Jurkat, Clone E6-1 (cell line): ENCODE measurements around the gene TSHR.
"Not testable (repeated sequence)": the region's sequence is repeated elsewhere in the genome, so short reads cannot be mapped to it uniquely, and the experiment has no call there.

Source experiments
- DNase-seq: peaks from one replicate; pipeline ENCODE4 v3.0.0-alpha.2; 2011; ENCODE audit warnings: low read depth, low spot score
- H3K4me3 ChIP-seq: 2 replicates; pipeline ENCODE4 v1.5.1; 2011; ENCODE audit warnings: mild to moderate bottlenecking, low read length, control low read depth, moderate library complexity

The TSHR gene

DNA sequence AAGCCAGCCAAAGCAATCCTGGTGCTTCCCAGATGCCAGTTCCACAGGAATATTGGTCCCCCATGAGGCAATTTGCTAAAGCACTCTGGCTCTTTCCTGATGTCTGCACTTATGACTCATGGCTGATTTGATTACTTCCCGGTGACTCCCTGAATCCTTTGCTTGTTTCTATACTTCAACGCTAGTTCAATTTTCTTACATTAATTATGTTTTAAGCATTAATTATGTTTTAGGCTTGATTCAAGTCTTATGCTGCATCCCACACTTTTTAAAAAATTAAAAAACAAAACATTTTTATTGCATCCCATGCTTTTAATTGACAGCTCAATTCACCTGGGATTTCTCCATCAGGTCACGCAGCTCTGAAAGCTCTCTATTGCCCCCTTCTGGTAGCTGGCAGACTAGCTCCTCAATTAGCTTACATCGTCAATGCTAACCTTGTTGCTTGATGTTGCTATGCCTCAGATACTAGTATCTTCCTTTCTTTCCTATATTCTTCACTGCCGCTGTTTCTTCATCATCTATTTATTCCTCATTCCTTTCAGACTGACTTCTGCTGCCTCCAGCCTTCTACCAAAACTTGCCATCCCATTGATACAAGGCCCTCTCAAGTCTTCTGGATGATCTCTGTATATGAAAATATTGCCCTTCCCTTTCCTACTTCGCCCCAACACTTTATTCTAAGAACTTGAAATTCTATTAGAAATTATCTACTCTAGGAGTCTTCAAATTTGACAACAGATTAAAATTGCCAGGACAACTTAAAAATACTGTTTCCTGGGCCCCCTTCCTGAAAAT, 32.0 kb downstream of the TSHR start:
- peak; percentile 87 for DNase-seq
- H3K4me3 ChIP-seq, result no peak overlapping the region

DNA sequence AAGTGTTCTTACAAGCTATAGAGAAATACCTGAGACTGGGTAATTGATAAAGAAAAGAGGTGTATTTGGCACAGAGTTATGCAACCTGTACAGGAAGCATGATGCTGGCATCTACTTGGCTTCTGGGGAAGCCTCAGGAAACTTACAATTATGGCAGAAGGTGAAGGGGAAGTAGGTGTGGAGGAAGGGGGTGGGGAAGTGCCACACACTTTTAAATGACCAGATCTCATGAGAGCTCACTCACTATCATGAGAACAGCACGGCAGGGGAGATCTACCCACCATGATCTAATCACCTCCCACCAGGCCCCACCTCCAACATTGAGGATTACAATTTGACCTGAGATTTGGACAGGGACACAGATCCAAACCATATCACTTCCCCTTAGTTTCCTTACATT, 32.8 kb downstream of the TSHR start:
- no peak for DNase-seq
- no peak overlapping the region for H3K4me3 ChIP-seq

DNA sequence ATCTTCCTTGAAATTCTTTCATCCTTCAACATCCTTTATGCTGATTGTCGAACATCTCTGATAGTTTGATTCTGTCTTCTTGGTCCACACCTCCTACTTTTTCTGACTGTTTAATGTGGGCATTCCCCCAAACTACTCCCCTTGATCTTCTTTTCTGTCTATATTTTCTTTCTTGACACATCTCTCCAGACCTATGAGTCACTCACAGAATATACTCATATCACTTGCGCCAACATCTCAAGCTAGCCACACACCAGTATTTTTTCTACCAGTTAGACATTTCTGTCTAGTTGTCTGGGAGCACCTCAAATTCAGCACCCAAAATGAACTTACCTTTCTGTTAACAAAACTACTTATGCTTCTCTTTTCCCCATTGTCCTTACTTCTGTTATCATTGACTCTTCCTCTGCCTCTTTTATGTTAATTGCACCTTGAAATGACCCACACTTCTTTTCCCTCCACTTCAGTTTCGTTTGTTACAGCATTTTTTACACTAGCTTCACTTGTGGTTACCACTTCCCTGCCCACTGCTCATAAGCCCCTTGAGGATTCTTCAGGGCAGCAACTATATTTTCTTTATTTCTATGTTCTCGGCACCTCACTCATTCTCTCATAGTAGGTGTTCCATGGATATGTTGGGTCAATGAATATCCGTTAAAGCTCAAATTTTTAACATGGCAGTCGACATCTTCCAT, 33.5 kb downstream of the TSHR start:
- H3K4me3 ChIP-seq, result no peak overlapping the region
- no peak for DNase-seq

DNA sequence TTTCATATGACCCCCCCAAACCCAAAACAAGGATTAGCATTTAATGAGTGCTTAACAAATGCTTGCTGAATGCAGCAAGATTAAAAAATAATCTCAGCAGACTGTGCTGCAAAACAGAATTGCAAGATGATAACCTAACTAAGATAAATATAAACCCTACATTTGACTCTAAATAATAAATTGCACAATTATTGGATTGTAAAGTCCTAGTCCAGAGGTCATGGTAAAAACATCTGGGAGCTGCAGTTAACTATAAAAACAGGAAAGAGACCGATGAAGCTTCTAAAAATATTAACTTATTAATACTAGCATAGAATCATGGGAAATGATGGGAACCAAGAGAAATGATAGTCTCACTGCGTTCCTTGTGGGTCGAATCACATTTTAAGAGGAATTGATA, 37.2 kb downstream of the TSHR start:
- no peak overlapping the region for H3K4me3 ChIP-seq
- no peak for DNase-seq

DNA sequence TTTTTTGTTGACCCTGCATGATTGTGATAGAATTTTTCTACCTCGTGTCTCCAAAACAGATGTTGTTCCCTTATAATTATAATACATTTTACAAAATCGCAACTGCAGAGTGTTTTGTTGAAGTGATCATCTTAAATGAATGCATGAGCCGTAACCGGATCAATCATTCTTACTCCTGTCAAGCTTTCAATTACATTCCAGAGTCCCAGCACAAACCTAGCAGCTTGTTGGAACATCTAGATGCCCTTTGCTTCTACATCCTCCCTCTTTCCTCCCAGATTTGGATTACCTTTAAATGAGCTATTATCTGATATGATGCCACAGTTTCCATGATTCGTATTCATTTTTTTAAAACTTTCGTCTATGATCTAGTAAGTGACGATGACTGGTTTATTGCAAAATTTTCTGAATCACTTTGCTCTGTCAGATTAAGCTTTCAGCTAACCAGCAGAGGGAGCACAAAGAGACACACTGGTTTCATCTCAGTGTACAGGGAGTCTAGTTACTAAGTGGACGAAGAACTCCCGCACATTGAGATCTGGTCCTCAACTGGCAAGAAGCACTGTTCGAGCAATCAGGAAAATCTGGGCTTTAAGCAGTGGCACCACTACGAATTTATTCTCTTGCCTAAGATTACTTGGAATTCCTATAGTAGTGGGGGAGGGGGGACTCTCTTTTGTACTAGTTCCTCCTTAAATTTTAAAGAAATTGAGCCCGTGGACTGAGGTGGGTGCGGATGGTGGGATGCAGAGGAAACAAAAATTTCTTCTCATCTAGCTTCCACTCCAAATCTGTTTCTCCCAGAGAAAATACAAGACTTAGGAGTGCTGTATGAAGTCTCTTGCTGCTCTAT, 40.9 kb downstream of the TSHR start:
- DNase-seq, result no peak
- no peak overlapping the region for H3K4me3 ChIP-seq

DNA sequence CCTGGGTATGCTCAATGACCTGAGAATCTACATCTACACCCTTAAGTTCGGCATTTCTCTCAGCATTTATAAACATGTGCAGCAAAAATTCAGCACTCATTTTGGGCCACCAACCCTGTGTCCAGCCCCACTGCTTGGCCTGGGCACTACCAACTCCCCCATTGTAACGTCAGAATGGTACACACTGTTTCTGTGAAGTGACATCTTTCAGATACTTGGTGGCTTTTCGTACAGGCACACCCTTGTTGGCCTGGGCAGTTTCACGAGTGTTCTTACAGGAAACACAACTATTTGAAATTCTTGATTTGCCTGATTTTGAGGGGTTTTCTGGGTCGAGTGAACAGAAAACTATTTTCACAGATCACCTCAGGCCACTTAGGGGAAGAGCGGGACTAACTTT, 46.0 kb downstream of the TSHR start:
- DNase-seq, result no peak
- H3K4me3 ChIP-seq, result no peak overlapping the region

DNA sequence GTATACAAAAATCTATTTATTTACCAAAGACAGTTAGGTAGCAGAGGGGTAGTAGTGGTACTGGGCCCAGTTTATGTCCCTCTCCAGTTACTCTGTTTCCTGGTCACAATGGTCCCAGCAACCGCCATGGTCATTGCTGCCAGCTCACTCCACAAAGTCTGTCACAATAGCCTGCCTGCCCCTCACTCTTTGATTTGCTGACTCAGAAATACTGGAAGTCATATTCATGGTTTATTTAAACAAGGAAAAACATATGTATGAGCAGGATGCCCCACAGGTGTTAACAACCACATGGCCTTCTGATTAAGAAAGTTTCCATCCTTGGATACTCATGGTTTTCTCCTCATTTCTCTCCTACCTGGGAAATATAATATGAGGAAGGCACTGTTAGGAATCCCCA, 49.2 kb downstream of the TSHR start:
- no peak for DNase-seq

DNA sequence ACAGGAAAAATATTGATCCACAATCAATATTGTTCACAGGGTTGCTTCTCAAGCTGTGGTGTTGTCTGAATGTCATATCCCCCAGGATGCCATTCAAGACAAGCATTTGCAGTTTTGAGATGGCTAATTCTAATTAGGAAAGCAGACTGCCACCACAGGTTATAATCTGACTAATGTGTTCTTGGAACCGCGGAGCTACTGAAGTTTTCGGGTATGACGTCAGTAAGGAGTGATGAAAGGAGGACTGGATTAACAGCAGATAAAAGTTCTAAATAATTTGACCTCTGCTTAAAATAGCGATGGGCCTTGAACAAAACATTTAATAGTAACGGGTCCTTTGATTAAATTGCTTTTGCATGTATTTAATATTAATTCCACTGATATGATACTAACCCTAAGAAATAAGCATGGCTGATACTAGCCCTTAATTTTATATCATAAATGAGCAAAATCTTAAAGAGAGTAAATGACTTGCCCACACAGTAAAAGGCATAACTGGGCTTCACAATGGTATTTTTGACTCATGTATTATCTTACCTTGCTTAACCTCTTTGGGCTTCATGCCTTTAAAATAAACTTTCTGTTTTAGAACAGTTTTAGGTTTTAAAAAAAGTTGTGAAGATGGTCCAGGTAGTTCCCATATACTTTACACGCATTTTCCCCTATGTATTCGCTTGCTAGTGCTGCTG, 50.3 kb downstream of the TSHR start:
- no peak overlapping the region for H3K4me3 ChIP-seq
- no peak for DNase-seq

More for the DNA sequence above, 49.2 kb downstream of the TSHR start:
- no peak overlapping the region for H3K4me3 ChIP-seq

DNA sequence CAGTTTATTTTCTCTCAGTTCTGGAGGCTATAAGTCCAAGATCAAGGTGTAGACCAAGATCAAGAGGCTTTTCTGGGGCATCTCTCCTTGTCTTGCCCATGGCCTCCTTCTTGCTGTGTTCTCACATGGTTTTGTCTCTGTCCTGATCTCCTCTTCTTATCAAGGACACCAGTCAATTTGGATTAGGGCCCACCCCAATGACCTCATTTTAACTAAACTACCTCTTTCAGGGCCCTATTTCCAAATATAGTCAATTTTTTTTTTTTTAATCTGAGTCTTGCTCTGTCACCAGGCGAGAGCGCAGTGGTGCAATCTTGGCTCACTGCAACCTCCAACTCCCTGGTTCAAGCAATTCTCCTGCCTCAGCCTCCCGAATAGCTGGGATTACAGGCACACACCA, 50.8 kb downstream of the TSHR start:
- DNase-seq, result no peak
- H3K4me3 ChIP-seq, result no peak overlapping the region

DNA sequence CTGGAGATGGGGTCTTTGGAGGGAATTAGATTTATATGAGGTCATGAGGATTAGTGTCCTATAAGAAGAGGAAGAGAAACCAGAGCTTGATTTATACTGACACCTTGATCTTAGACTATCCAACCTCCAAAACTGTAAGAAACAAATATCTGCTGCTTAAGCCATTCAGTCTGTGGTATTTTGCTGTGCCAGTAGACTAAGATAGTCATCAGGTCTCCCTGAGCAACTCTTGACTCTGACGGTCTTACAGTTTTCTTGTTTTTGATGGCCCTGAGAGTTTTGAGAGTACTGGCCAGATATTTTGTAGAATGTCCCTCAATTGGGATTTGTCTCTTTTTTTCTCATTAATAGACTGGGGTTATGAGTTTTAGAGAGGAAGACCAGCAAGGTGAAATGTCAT, 51.7 kb downstream of the TSHR start:
- no peak for DNase-seq

DNA sequence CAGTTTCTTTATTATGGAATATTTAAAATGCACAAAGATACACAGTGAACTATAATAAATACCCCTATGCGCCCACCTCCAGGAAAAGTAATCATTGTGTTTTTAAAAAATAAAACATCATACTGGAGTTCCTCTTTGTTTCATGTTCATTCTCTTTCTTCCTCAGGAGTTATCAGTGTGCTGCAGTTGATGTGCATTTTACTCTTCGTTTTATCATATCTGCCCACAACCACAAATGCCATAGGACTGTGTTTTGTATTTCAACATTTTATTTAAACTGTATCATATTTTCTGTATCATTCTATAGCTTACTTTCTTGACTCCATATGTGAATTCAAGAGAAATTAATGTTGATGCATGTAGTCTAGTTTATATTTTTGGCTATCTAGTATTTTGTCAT, 53.9 kb downstream of the TSHR start:
- DNase-seq, result no peak

More for the DNA sequence above, 51.7 kb downstream of the TSHR start:
- no peak overlapping the region for H3K4me3 ChIP-seq

DNA sequence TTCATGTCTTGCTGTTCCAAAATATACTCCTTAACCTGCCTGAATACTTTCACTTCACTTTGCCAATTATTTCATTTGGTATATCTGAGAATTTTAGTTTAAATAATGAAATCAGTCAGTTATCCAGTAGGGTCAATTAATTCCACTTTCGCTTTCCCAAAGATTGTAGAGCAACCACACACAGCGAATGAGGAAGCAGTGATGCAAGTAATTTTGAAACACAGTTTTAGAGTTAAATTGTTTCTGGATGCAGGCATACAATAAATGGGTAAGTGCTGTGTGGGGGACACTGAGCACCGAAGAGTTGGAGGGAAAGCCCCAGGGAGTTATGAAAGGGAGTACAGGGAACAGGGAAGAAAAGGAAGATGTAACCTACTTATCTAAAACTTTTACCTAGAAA, 62.8 kb downstream of the TSHR start:
- H3K4me3 ChIP-seq, result no peak overlapping the region
- no peak for DNase-seq

More for the DNA sequence above, 53.9 kb downstream of the TSHR start:
- H3K4me3 ChIP-seq, result no peak overlapping the region

DNA sequence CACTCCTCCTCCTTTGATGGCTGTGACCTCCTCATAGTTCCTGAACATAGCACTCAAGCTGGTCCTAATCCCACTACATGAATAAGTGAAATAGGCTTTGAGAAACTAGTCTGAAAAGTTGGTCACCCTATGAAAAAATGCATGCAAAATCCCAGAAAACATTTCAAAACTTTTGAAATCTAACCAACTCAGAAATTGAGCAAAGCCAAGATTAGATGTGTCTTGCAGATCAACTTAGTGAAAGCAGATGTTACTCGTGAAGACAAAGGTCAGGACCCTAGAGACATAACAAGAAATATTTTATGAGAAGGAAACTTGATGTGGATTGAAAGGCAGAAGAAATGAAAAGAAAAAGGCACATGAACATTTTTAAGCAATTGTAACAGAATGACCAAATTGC, 63.3 kb downstream of the TSHR start:
- H3K4me3 ChIP-seq, result no peak overlapping the region
- no peak for DNase-seq

DNA sequence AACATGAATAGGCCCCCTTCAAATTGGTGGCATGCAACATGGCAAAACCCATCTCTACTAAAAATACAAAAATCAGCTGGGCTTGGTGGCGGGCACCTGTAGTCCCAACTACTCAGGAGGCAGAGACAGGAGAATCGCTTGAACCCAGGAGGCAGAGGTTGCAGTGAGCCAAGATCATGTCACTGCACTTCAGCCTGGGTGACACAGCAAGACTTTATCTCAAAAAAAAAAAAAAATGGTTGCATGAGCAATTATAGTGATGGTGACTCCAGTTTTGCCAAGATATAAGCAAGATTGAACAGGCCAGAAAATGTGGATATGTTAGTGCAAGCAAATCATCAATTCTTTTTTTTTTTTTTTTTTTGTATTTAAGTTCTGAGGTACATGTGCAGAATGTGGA, 63.7 kb downstream of the TSHR start:
- H3K4me3 ChIP-seq, DNase-seq: not testable (repeated sequence)

DNA sequence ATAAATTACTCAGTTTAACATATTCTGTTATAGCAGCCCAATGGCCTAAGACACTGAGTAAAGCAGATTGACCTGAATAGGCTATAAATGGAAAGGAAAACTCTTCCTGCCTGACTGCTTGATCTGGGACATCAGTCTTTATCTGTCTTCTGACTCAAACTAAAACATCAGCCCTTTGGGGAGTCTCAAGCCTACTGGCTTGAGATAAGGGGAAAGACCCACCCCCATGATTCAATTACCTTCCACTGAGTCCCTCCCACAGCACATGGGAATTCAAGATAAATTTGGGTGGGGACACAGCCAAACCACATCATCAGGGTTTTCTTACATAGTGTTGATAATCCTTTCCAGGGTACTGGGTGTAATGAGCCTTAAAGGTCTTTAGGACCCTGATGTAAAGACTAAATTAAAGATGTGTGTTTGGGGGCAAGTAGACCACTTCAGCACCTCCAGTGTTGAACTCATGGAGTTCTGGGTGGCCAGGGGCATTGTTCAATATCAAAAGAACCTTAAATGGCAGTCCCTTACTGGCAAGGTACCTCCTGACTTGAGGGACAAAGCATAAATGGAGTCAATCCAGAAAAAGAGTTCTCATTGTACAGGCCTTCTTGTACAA, 67.8 kb downstream of the TSHR start:
- DNase-seq, result no peak

DNA sequence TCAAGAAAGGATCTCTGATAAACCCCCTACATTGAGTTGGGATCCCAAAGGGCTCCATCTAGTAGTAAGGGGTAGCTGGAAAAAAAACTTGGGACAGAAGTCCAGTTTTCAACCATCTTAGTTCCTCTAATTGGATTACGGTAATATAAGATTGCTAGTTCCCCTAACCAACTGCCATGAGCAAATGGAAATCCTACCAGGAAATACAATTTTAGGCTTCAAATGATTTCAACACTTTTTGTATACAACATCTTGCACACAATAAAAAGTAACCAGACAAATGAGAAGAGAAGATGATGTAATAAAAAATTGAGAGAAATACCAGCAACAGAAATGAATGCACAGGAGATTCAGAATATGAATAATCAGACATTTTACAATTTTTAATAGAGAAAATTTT, 73.0 kb downstream of the TSHR start:
- H3K4me3 ChIP-seq, result no peak overlapping the region
- DNase-seq, result no peak

More for the DNA sequence above, 67.8 kb downstream of the TSHR start:
- H3K4me3 ChIP-seq, result no peak overlapping the region

DNA sequence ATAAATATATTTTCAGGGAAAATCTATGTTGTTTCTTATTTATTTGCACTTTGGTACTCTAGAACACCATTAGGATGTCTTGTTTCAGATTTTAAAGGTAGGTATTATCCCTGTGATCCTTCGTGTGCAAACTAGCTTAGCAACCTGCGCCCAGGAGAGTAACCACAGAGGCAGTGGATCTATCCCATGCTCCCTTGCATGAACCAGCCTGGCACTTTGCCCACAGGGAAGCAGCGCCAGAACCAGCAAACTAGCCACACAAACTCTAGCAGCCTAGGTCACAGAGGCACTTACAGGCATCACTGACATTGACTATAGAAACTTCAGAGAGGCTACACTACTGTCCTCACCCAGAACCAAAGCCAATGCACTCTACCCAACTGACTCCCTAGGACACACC, 76.1 kb downstream of the TSHR start:
- no peak for DNase-seq
- no peak overlapping the region for H3K4me3 ChIP-seq

DNA sequence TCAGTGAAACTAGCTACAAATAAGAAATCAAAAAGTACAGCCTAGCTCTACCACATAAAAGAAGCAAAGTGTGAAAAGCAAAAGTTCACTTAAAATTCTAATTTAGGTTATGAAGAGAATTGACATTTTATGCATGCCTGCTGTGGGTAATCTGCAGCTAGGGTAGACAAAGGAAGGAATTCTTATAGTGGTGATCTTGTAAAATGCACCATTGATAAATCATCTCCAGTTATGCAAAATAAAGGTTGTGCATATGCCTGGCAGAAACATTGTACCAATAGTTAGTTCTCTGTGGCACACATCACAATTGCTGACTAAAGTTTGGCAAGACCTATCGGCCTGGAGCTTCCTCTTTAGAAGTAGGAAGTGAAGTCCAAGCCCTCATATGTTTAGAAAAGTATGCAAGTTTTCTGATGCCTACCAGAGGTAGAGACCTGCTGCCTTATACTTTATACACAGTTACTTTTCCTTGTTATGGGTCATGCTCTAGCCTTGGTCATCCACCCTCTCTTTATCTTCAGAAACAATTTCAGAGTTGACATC, 78.3 kb downstream of the TSHR start:
- DNase-seq, result peak; percentile 8
- no peak overlapping the region for H3K4me3 ChIP-seq

DNA sequence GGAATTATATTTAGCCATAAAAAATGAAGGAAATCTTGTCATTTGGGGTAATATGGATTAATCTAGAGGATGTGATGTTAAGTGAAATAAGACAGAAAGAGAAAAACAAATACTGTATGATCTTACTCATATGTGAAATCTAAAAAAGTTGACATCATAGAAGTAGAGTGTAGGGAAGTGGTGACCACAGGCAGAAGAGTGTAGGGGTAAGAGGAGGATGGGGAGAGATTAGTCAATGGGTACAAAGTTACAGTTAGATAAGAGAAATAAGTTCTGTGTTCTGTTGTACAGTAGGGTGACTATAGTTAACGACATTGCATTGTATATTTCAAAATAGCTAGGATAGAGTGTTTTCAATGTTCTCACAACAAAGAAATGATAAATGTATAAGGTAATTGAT, 87.0 kb downstream of the TSHR start:
- no peak for DNase-seq

More for the DNA sequence above, 87.0 kb downstream of the TSHR start:
- H3K4me3 ChIP-seq, result no peak overlapping the region
